GM12878 (cell line): Measurements from ENCODE around the gene PREB. TPM values are rescaled to one million over a fixed set of nuclear protein-coding genes. Genes with fewer than 3 reads are reported as not detected.

Source experiments
- ATAC-seq: fragments of 200-7000 bp; cut with Tn5 transposase; 3 replicates; pipeline ENCODE4 v1.9.1; 2020; ENCODE audit warnings: mild to moderate bottlenecking, moderate library complexity
- BruUV-seq: library from RNA; stranded (reverse); fragments of 400-500 nt; replicated peaks from 2 replicates; lab custom pipeline; 2021; lab: Mats Ljungman, UMichigan
- CTCF ChIA-PET: fragments of 300-600 bp; sonication (Branson Sonifier 250); formaldehyde crosslinking; extraction: SDS; loops from one replicate; lab custom pipeline; 2021; ENCODE audit warnings: inconsistent platforms; lab: Yijun Ruan, JAX
- POLR2A ChIA-PET: fragments of 350-600 bp; formaldehyde crosslinking; extraction: SDS; loops from one replicate; lab custom pipeline; 2021; ENCODE audit warnings: inconsistent platforms; lab: Charles Lee
- RAD21 ChIA-PET: fragments of 300-600 bp; sonication (Branson Sonifier 250); formaldehyde crosslinking; loops from one replicate; lab custom pipeline; 2023; ENCODE audit warnings: antibody characterized with exemption; ENCODE audit not compliant: unreplicated experiment; lab: Charles Lee
- SMC1A ChIA-PET: fragments of 300-600 bp; sonication (Branson Sonifier 250); formaldehyde crosslinking; loops from one replicate; lab custom pipeline; 2023; ENCODE audit not compliant: unreplicated experiment, uncharacterized antibody; lab: Charles Lee
- DNase-seq: peaks from one replicate; pipeline ENCODE4 v3.0.0-alpha.2; 2011; ENCODE audit warnings: low read depth, low spot score
- FAIRE-seq: peaks from 3 replicates; lab custom pipeline; 2011; peaks lifted over from hg19 to GRCh38; lab: Jason Lieb, UNC
- H2AFZ ChIP-seq: 2 replicates; pipeline ENCODE4 v1.6.0; 2011; ENCODE audit warnings: low read depth, low read length, control low read depth; ENCODE audit not compliant: control insufficient read depth
- H3K27ac ChIP-seq: 2 replicates; pipeline ENCODE4 v1.5.1; 2011; ENCODE audit warnings: control low read depth; ENCODE audit not compliant: control insufficient read depth, insufficient read depth
- H3K27me3 ChIP-seq, 2 experiments: replicated peaks in 1 of 2; 2 replicates each; pipeline versions ENCODE4 v1.6.0 to v1.6.1; 2011; ENCODE audit warnings: low read length in 1 of 2; ENCODE audit not compliant: control insufficient read depth in 2 of 2, insufficient read depth in 2 of 2
- H3K36me3 ChIP-seq, 2 experiments: 2 replicates each; pipeline ENCODE4 v1.5.1; 2011; ENCODE audit warnings: low read length in 1 of 2; ENCODE audit not compliant: control insufficient read depth in 2 of 2, insufficient read depth in 2 of 2
- H3K4me1 ChIP-seq: 2 replicates; pipeline ENCODE4 v1.6.1; 2011; ENCODE audit warnings: mild to moderate bottlenecking, low read length, moderate library complexity, mixed read lengths; ENCODE audit not compliant: control insufficient read depth, insufficient read depth
- H3K4me2 ChIP-seq: 2 replicates; pipeline ENCODE4 v1.6.0; 2011; ENCODE audit warnings: control low read depth; ENCODE audit not compliant: control insufficient read depth, insufficient read depth
- H3K4me3 ChIP-seq: fragments of 200-600 bp; sonication (generic); 2 replicates; pipeline ENCODE4 v1.5.1; 2016
- H3K79me2 ChIP-seq: 2 replicates; pipeline ENCODE4 v1.6.0; 2011; ENCODE audit warnings: low read length; ENCODE audit not compliant: control insufficient read depth, insufficient read depth
- H3K9ac ChIP-seq: 2 replicates; pipeline ENCODE4 v1.8.0; 2011; ENCODE audit warnings: low read length, control low read depth, mixed read lengths; ENCODE audit not compliant: control insufficient read depth, insufficient read depth
- H3K9me3 ChIP-seq: replicated peaks from 3 replicates; pipeline ENCODE4 v1.5.1; 2011; ENCODE audit warnings: mild to moderate bottlenecking, low read length; ENCODE audit not compliant: control insufficient read depth, insufficient read depth
- H4K20me1 ChIP-seq: 2 replicates; pipeline ENCODE4 v1.6.0; 2011; ENCODE audit not compliant: control insufficient read depth, insufficient read depth
- BACH1 ChIP-seq: fragments of 450-650 bp; IDR thresholded peaks from 2 replicates; pipeline ENCODE4 v1.6.1; 2017; ENCODE audit warnings: mild to moderate bottlenecking, borderline replicate concordance
- CTCF ChIP-seq, 3 experiments: IDR thresholded peaks in 2 of 3; conservative IDR thresholded peaks in 1 of 3; 2 replicates each; pipeline ENCODE4 v1.5.1; 2011; ENCODE audit warnings: low read depth in 3 of 3, low read length in 3 of 3, mild to moderate bottlenecking in 3 of 3, control low read depth in 2 of 3, moderate library complexity in 2 of 3, inconsistent platforms in 1 of 3, mixed read lengths in 1 of 3; ENCODE audit not compliant: control insufficient read depth in 2 of 3, insufficient read depth in 1 of 3; ENCODE audit errors: extremely low read depth in 1 of 3
- CUX1 ChIP-seq: IDR thresholded peaks from 2 replicates; pipeline ENCODE4 v1.6.1; 2012; ENCODE audit warnings: improper control_type of control experiment, low read depth, low read length; ENCODE audit not compliant: insufficient replicate concordance
- HDAC2 ChIP-seq: fragments of 200-600 bp; sonication (generic); IDR thresholded peaks from 2 replicates; pipeline ENCODE4 v1.6.1; 2017
- ZNF274 ChIP-seq: IDR thresholded peaks from one replicate; pipeline ENCODE4 v1.8.0; 2011; ENCODE audit not compliant: insufficient read length, insufficient read depth
- ZNF592 ChIP-seq: fragments of 450-650 bp; IDR thresholded peaks from 2 replicates; pipeline ENCODE4 v1.6.1; 2017; ENCODE audit warnings: mild to moderate bottlenecking, moderate library complexity
- WGBS: methylation state at CpG from one replicate; pipeline ENCODE4 v1.1.6; 2016; ENCODE audit warnings: low lambda C conversion rate; ENCODE audit not compliant: insufficient replicate concordance, insufficient coverage; ENCODE audit errors: missing lambda C conversion rate; 5-methylcytosine and 5-hydroxymethylcytosine counted together
- in situ Hi-C: fragments of 300-500 bp; cut with MboI; formaldehyde crosslinking; loops from 9 replicates; pipeline ENCODE4 v1.14.3; 2018; ENCODE audit warnings: mixed read lengths
- intact Hi-C: fragments of 100-400 bp; cut with micrococcal nuclease; formaldehyde crosslinking; loops from one replicate; pipeline ENCODE4 v1.14.2; 2022; ENCODE audit not compliant: unreplicated experiment
- polyA plus RNA-seq, 11 experiments: library from polyadenylated mRNA; depleted of rRNA in 4 of 11; unstranded in 6 of 11; stranded (reverse) in 5 of 11; fragments of >200 nt; fragmentation: Nextera tagmentation in 4 of 11; fragmentation: Illumina TruSeq in 1 of 11; extraction: Ambion mirVana in 4 of 11; extraction: Trizol in 1 of 11; gene quantifications; 1 replicate in 1 of 11; 2 replicates in 10 of 11; pipeline versions ENCODE4 v1.2.1 to v1.2.3, GENCODE V29; 2011 to 2016; ENCODE audit warnings: inconsistent platforms in 2 of 11, missing spikeins in 2 of 11, low read depth in 1 of 11
- total RNA-seq, 4 experiments: library from RNA; depleted of rRNA in 3 of 4; stranded (reverse); fragments of >200 nt in 3 of 4; fragmentation: Illumina TruSeq in 1 of 4; extraction: Trizol in 1 of 4; gene quantifications; 2 replicates each; pipeline versions ENCODE4 v1.2.1 to v1.2.3, GENCODE V29; 2013 to 2021

Gene PREB
- total and polyA plus RNA-seq, 10 of the 15 experiments (the other 5 are each of a cell fraction or from before 2014, with no cell fraction given), result 26.3 to 101 (median 52.7) TPM

- TF ChIP-seq ZNF592, result no peak
- TF ChIP-seq BACH1, result no peak
These were observed 18.5 kb upstream of the PREB start (continued) for GRCh38 chr2:27152796-27153464.

- intact Hi-C loops (no loop called here), in situ Hi-C loops (no loop called here)
- H3K4me2 ChIP-seq, result no peak overlapping the region
- H3K79me2 ChIP-seq, result no peaks in the 10 kb centered on the region
- WGBS, result 65% methylated on average over 8 of the region's 8 CpGs
- CTCF ChIA-PET, result interaction anchor here (1.1 to 2.9 kb wide), 5 partner anchors 10 to 128 kb away, joined by 3 to 10 read pairs (median 3); no protein-coding TSS in a partner anchor
- no peaks in the 10 kb centered on the region for H4K20me1 ChIP-seq
- no peak for ATAC-seq
- RAD21 ChIA-PET, result interaction anchor here (2.0 kb wide), 1 partner anchor 54 kb away, joined by 7 read pairs; no protein-coding TSS in a partner anchor
- DNase-seq, result no peak
- no peaks in the 10 kb centered on the region for H3K9me3 ChIP-seq
- POLR2A ChIA-PET, result interaction anchor here (0.5 to 0.8 kb wide), 5 partner anchors 8 to 431 kb away, joined by 3 to 5 read pairs (median 3); partner anchors contain the start of gene PPM1G
- H3K36me3 ChIP-seq, result no peaks in the 10 kb centered on the region
- no peak overlapping the region for H3K4me3 ChIP-seq
- H3K9ac ChIP-seq, result no peak overlapping the region
- H2AFZ ChIP-seq, result no peak overlapping the region
- no peaks in the 10 kb centered on the region; a peak in 1 of 4 replicates for H3K27me3 ChIP-seq
- H3K27ac ChIP-seq, result no peak overlapping the region
- no TSS peak for BruUV-seq
- SMC1A ChIA-PET, result interaction anchor here (0.6 to 2.2 kb wide), 3 partner anchors 39 to 152 kb away, joined by 3 to 10 read pairs (median 3); no protein-coding TSS in a partner anchor
- no peak for FAIRE-seq
- H3K4me1 ChIP-seq, result no peaks in the 10 kb centered on the region
- TF ChIP-seq CTCF (IDR thresholded peaks at IDR 0.05 in 2 of 3, conservative IDR thresholded peaks at IDR 0.05 in 1 of 3; ENCODE audit: control insufficient read depth in 2 of 3, extremely low read depth in 1 of 3, insufficient read depth in 1 of 3, low read depth in 3 of 3, low read length in 3 of 3) (0 out of 6 replicates have a peak, but pooled peaks of 1 of the 3 experiments have one; percentile 9), ZNF274 (no peak), CUX1 (no peak), HDAC2 (no peak)
These were observed 17.8 kb upstream of the PREB start for GRCh38 chr2:27152102-27152795.
